ENCODE measurements around the gene PLXNA3.
"Not testable (repeated sequence)": the region's sequence is repeated elsewhere in the genome, so short reads cannot be mapped to it uniquely, and the experiment has no call there.

Gene PLXNA3

DNA sequence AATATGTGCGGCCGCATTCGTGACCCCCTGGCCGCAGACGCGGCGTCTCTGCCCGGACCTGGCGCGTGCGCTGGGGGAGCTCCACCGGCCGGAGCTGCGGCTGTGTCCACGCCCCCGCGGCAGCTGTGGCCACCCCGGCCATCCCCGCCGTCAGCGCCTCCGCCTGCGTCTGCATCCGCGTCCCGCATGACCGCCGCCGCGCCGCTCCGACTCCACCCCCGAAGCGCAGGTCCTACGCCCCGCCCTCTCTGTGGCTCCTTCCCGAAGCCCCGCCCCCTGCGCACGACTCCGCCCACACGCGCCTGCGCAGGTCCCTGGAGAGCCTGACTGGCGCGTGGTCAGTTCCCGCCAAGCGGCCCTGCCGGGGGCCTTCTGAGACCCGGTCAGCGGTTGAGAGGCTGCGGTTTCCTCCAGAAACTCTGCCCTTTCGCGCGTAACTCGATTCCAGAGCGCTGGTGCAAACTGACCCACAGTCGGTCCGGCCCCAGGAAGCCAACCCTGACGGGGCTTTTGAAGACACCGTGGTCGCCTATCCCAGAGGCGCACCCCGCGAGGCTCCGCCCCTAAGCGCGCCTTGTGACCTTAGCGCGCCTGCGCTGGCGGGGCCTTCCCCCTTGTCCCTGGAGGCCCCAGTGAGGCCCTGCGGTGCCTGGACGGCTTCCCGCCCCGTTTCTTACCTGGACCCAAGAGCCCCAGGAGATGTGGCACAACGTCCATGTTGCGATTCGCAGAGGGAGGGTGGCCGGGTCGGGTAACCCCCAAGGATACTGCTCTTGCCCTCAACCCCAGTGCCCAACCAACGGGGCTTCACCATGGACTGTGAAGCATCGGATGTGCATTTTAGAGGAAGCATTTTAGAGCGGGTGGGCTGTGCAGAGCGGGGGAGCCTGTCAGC, 20.9 kb downstream of the PLXNA3 start, which contains the start of gene LAGE3:
Gene LAGE3, minus strand, starts transcription at position 554 of the 895 bp plus-strand sequence. Its CDS starts 366 bp downstream, at position 188.
- DNase-seq (ENCODE audit: low read depth in 2 of 2): peak; percentile 87 to 88

DNA sequence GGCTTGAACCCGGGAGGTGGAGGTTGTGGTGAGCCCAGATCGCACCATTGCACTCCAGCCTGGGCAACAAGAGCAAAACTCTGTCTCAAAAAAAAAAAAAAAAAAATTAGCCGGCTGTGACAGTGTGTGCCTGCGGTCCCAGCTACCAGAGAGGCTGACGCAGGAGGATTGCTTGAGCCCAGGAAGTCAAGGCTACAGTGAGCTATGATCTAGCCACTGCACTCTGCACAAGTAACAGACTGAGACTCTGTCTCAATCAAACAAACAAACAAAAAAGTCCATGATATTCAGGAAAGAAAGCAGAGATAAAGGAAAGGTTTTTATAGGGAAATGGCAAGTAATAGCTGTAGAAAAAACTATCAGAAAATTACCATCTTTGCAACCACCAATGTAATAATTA, 23.1 kb downstream of the PLXNA3 start:
- DNase-seq (ENCODE audit: low read depth in 2 of 2): no peak

DNA sequence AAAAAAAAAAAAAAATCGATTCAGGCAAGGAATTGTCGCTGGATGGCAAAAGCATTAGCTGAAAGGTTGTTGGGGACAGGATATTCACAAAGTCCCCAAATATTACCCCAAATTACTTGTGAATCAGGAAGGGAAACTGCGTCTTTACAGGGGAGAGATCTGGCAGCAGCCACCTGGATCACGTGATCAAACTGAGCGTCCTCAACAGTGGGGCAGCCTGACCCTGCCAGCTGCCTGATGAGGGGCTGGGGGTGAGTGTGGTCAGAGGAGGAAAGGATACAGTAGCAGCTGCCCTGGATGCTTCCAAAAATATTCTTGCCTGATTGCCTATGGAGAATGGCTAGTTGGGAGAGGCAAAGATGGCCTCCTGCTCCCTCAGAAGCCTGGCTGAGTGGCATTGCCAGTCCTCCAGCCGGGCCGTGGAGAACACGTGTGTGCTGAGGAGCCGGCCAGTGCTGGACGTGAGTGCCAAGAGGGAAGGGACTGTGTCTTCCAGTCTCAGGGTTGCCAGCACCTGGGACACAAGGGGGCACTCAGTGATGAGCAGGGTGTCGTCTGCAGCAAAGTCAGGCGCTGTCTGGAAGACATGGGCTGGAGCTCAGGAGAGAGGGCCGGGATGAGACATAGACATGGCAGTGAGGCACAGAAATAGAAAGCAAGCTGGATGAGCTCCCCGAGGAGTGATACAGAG, 24.0 kb downstream of the PLXNA3 start:
- no peak for DNase-seq (ENCODE audit: low read depth in 2 of 2)

DNA sequence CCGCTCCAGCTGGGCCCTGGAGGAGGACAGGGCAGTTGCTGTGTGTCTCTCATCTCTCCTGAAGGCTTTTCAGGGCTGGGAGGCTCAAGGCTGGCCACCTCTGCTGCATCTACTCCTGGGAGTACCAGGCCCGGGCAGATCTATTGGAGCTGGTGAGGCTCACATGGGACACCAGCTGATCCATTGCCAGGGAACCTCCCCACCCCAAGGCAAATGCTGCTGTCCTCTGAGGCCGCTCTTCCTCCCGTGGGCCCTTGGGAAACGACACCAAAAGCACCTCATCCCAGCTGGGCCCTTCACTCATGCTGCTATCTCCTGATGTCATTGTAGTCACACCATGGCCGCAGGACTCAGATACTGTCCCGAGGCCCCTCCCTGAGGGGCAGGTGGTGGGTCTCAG, 24.7 kb downstream of the PLXNA3 start:
- DNase-seq (ENCODE audit: low read depth in 2 of 2): no peak

DNA sequence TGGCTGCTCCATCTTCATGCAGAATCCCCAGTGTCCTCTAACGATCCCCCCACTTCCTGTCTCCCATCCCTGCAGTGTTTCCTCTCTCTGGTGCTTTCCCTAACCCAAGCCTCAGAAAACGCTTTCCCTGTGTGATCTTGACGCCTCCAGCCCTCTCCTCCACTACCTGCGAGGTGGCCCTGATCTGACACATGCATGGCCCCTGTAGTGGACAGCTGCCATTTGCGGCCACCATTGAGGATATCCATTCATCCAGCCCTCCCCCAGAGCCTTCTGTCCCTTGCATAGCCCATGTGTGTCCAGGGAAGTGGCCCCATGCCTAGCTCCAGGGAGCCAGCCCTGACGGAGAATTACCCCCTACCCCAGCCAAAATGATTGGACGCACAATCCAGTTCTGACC, 25.2 kb downstream of the PLXNA3 start:
- DNase-seq (ENCODE audit: low read depth in 2 of 2): no peak

DNA sequence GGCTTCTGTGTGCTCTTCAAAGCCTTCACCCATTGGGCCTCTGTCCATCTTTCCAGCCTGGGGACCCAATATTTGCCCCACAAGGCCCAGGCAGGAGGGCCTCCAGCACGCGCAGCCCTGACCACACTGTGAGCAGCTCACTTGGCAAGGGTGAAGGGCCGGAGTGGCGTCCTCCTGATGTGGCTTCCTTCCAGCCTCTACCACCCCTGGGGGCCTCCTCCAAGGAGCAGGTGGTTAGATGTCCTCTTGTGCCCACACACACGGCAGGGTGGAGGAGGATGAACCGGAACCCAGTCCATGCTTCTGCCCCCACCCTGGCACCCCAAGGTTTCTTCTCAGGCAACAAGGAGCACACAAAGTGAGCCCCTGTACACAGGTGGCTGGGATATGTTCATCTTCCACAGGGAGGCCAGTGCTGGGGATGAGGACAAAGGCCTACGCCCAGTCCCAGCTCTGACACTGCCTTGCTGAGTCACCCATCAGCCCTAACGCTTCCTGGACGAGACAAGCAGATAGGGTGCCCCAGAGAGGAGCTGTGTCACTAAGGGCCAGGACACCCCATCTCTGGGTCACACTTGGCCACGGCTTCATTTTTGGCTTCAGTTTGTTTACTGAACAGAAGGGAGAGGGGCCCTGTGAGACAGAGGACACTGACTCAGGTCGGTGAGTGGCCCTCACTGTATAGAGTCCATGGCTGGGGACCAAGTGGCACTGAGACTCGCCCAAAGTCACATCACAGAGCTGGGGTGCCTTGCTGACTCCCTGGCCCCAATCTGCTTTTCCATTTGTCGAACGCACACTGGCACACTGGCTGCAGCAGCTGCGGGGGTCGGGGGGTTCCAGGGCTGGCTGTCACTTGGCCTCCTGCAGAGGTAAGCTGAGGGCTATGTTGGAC, 26.4 kb downstream of the PLXNA3 start:
- DNase-seq (ENCODE audit: low read depth in 2 of 2): no peak

DNA sequence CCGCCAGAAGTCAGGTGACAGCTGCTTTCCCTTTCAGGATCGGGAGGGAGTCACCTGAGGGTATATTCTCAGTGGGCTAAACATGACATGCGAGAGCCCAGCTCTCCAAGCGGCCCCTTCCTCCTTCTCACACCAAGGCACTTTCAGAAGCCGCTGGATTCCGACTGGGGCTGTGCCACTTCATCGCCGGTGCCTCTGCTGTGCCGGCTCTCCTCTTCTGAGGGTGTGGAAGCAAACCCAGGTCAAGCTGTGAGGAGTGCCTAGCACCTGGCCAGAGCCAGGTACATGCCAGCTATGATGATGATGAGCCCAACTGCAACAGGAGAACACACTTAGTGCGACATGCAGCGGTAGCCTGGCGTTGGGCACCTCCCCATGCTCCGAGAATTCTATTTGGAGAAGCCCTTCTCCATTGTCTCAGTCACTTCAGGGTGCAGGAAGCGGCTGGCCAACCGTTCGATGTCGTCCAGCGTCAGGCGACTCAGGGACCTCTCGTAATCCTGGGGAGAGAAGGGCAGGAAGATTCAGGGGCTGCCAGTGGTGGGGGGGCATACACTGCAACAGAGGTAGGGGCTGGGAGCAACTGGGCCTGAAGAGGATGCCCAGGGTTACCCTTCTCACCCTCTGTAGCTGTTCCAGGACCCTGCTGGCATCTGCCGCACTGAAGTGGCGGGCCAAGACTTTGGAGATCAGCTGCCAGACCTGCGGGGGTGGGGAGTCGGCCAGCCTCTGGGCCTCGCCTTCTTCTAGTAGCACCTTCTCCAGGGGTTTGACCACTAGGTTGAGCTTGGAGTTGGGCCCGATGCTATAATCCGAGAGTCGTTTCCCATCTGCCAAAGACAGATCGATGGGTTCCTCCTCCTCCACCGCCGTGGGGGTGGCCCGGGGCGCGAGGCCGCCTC, 27.3 kb downstream of the PLXNA3 start:
- DNase-seq (ENCODE audit: low read depth in 2 of 2): no peak

DNA sequence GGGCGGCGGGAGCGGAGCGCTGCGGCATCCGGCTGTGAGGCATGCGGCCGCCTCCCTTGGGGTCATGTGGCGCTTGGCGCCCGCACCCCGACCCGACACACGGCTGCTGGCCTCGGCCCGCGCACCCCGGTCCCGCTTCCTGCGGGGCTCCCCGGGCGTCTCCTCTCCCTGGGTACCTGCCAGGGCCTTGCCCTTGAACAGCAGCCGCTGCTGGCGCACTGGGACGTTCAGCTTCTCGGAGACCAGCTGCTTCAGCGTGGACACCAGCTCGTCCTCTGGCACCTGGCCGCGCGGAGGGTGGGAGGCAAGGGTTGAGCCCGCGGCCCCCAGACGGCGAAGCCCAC, 27.9 kb downstream of the PLXNA3 start:
- no peak for DNase-seq (ENCODE audit: low read depth in 2 of 2)

DNA sequence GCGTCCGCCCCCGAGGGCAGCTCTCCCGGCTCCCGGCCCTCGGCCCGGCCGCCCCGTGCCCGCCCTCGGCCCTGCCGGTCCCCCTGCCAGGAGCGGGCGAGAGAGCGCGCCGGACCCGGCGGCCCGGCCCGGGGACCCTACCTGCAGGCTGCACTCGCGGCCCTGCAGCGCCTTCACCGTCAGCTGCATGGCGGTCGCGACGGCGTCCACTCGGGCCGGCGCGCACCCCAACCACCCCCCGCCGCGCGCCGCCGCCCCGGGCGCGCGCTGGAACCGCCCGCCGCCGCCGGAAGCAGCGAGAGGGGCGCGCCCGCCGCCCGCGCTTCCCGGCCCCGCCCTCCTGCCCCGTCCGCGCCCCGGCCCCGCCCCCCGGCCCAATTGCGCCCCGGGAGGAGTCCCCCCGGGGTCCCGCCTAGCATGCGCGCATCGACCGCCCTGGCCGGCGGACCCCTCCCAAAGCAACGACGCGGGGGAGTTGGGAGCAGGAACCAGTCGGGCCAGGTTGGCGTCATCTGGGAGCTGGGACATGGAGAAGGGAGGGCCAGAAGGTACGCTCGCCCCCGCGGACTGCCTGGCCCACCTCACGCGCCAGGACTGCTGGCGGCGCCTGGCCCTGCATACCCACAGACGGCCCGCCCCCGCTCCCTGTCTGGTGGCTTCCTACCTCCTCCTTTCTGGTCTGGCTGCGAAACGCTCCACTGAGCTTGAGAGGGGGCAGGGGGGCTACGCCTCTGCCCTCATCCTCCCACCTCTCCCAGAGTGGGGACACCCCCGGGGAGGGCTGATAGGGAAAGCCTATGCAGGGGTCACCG, 28.5 kb downstream of the PLXNA3 start, which contains the start of gene UBL4A:
Gene UBL4A, minus strand, starts transcription at position 220 of the 812 bp plus-strand sequence. Its CDS starts 31 bp downstream, at position 189.
- peak in 1 of 2 donors; percentile 52 for DNase-seq (ENCODE audit: low read depth in 2 of 2)

DNA sequence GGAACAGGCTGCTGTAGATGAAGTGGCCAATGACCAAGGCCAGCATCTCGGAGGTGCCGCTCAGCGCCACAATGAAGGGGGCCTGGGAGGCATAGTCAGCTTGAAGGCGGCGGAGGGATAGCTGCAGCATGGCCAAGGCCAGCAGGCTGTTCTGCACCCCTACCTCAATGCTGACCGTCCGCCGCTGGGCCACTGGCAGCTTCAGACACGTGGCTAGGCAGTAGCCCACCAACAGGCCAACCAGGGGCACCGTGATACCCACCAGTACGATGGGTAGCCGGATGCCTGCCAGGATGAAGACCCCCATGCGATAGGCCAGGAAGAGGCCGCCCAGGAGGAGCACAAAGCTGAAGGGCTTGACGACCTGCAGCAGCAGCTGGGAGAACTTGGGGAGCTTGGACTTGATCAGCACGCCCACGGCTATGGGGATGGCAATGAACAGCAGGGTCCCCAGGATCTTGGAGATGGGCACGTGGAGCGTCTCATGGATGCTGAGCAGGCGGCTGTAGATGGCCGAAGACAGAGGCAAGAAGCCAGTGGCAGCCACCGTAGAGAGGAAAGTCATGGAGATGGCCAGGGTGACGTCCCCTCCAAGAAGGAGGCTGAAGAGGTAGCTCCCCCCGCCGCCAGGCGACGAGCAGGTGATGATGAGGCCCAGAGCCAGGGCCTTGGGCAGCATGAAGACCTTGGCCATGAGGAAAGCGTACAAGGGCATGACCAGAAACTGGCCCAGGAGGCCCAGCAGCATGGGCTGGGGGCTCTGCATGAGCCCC, 29.6 kb downstream of the PLXNA3 start:
- no peak for DNase-seq (ENCODE audit: low read depth in 2 of 2)

DNA sequence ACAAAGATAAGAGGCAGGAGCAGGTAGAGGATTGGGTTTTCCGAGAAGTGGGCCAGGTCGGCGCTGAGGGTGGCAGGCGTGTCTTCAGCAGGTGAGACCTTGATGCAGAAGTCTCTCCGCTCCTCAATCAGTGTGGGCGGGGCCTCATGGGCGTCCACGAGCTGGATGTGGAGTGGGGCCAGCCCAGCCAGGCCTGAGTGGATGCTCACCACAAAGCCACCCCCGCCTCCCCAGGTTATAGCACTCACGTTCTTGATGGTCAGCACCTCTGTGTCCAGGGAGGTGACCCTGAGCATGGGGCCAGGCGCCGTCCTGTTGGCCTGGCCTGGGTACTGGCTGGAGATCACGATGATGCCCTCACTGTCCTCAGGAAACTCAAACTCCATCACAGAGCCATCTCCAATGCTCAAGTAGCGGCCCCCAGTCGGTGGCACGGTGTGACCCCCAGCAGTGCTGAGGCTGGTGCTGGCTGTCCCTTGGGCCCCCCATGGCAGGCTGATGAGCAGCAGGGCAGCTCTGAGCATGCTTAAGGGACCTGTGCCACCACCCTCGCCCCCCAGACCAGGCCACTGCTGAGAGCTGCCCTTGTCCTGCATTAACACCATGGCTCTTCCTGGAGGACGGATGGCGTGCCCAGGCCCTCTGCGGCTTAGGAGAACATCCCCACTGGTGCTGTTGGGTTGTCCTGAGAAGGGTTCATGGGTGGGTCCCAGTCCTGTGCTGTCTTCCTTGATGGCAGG, 30.4 kb downstream of the PLXNA3 start:
- no peak for DNase-seq (ENCODE audit: low read depth in 2 of 2)

DNA sequence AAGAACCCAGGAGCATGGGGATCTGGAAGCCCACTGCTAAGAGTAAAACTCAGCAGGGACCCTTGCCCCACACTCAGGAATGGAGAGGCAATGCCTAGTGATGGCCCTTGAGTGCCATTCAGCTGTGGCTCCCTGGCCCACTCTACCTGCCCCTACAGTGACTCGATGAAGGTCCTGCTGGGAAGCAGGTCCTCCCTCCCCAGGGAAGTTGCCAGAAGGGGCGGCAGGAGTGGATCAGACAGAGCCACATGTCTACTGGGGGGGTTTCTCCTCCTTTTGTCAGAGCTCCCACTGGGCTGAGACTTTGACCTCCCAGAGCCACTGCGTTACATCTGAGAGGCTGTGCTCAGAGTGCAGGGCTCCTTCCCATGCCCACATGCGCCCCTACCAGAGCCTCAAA, 31.1 kb downstream of the PLXNA3 start:
- DNase-seq (ENCODE audit: low read depth in 2 of 2): no peak

DNA sequence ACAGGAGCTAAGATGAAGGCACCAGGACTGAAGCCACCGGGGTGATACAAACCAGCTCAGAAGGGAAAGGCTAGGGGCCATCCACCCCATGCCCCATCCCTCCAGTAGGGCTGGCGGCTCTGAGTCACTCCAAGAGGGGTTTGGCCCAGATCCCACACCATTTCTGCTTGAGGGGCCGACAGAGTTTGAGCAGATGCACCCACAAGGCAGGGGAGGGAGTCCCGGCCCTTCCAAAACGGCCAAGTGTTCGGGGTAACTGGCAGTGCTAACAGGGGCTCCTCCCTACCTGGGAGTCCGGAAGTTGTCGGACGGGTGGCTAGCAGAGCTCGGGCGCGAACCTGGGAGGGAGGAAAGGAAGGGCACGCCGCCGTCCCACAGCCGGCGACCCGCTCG, 31.9 kb downstream of the PLXNA3 start:
- DNase-seq (ENCODE audit: low read depth in 2 of 2): no peak

DNA sequence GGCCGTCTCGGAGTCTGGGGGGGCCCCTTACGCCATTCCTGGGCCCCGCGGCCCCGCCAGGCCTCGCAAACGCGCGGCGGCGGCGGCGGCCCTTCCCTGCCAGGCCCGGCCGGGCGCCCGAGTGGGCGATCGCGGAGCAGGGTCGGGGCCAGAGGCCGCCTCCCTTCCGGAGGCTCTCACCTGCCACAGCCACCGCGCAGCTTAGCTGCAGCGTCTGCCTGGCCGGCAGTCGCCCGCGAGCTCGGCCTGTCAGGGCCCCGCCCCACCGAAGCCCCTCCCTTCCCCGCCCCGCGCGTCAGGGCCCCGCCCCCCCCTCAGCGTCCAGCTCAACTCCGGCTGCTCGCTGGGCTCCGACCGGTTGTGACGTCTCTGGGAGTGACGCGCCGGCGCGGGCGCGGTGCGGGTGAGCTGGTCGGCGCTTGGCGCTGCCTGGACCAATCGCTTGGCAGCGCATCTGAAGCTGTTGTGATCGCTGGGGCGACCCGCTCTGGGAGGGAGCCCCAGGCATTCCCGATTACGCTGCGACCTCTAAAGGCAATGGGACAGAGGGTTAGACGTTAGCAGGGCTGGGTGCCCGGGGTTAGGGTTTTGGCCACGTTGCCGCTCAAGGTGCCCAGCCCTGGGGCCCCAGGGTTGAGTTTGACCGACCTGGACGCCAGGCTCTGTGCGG, 32.5 kb downstream of the PLXNA3 start, which contains the start of gene SLC10A3:
Gene SLC10A3, minus strand, starts transcription at position 216 of the 670 bp plus-strand sequence. CDS start 1,689 bp downstream, outside the sequence.
- DNase-seq (ENCODE audit: low read depth in 2 of 2): peak; percentile 79 to 81

DNA sequence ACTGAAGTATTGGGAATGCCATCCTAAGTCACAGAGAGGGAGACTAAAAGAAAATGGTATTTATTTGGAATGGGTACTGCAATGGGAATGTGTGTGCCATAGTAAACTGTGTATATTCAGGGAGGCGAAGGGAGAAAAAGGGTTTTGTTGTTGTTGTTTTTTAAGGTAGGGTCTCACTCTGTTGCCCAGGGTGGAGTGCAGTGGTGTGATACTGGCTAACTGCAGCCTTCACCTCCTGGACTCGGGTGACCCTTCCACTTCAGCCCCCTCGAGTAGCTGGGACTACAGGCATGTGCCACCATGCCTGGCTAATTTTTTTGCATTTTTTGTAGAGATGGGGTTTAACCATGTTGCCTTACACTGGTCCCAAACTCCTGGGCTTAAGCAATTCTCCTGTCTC, 36.6 kb downstream of the PLXNA3 start:
- DNase-seq (ENCODE audit: low read depth in 2 of 2): no peak

DNA sequence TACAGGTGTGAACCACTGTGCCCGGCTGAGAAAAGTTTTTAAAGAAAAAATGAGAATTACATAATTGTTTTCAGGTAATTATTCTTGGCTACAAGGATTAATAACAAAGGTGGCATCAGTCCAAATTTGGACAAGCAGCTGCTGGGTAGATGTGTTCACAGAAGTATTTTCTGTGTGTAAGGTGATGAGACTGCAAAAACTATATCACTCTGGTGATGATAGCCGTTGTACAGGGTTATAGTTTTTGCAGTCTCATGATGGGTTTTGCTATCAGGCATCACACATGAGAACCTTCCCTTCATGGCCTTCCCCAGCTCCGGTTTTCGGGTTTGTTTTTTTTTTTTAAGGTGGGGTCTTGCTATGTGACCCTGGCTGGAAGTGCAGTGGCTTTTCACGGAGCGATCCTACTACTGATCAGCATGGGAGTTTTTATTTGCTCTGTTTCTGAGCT, 37.4 kb downstream of the PLXNA3 start:
- DNase-seq (ENCODE audit: low read depth in 2 of 2): no peak

DNA sequence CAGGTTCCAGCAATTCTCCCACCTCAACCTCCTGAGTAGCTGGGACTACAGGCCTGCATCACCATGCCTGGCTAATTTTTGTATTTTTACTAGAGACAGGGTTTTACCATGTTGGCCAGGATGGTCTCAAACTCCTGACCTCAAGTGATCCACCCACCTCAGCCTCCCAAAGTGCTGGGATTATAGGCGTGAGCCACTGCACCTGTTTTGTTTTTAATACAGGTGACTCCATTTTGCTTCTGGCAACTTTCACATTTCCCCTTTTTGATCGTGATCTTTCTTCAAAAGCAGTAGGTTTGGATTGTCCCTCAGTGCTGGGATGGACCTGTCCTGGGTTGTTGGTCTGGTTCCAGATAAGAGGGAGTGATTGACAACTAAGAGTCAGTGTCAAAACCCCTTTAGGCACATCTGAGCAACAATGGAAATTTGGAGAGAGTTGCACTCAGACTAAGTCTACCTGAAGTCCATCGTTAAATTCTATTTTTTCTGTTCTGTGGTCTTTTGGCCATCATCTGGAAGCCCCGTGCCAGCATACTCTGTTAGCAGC, 38.6 kb downstream of the PLXNA3 start:
- not testable (repeated sequence) for DNase-seq (ENCODE audit: low read depth in 2 of 2)

All from stimulated activated CD8-positive, alpha-beta memory T cell treated with anti-CD3 and anti-CD28 coated beads, Interleukin-2, amount 100 ng/mL, for 48 hours (primary cell).